IMR-90 (cell line): ENCODE measurements around the gene BMX. TPM values are rescaled to one million over a fixed set of nuclear protein-coding genes. Genes with fewer than 3 reads are reported as not detected.

Source experiments
- ATAC-seq: fragments of 200-7000 bp; cut with Tn5 transposase; 2 replicates; pipeline ENCODE4 v1.9.1; 2020; ENCODE audit warnings: low read depth, mild to moderate bottlenecking, moderate library complexity
- BruUV-seq: library from RNA; stranded (reverse); fragments of 400-500 nt; replicated peaks from 2 replicates; lab custom pipeline; 2021; lab: Mats Ljungman, UMichigan
- CTCF ChIA-PET: fragments of 300-600 bp; formaldehyde crosslinking; extraction: SDS; loops from one replicate; lab custom pipeline; 2021; ENCODE audit warnings: antibody characterized with exemption; lab: Yijun Ruan, JAX
- POLR2A ChIA-PET: fragments of 300-600 bp; sonication (Branson Sonifier 250); formaldehyde crosslinking; loops from one replicate; lab custom pipeline; 2022; ENCODE audit warnings: antibody characterized with exemption; ENCODE audit not compliant: unreplicated experiment; lab: Charles Lee
- DNase-seq: peaks from one replicate; pipeline ENCODE4 v3.0.0; 2013
- H2AFZ ChIP-seq: replicated peaks from 2 replicates; pipeline ENCODE3; 2013; ENCODE audit warnings: low read length, mild to moderate bottlenecking; ENCODE audit not compliant: poor library complexity
- H2AK5ac ChIP-seq: 2 replicates; pipeline ENCODE4 v1.6.1; 2013; ENCODE audit warnings: low read depth, low read length, inconsistent platforms
- H2AK9ac ChIP-seq: replicated peaks from 2 replicates; pipeline ENCODE3; 2013; ENCODE audit warnings: mild to moderate bottlenecking, low read depth, low read length, moderate library complexity; ENCODE audit not compliant: poor library complexity
- H2BK120ac ChIP-seq: 2 replicates; pipeline ENCODE4 v1.6.1; 2013; ENCODE audit warnings: low read depth, low read length, inconsistent platforms
- H2BK15ac ChIP-seq: 3 replicates; pipeline ENCODE4 v1.6.1; 2013; ENCODE audit warnings: low read depth, low read length, inconsistent platforms
- H2BK20ac ChIP-seq: 2 replicates; pipeline ENCODE4 v1.6.1; 2013; ENCODE audit warnings: low read depth, mild to moderate bottlenecking, inconsistent platforms, low read length, moderate library complexity
- H2BK5ac ChIP-seq: 2 replicates; pipeline ENCODE4 v1.6.1; 2013; ENCODE audit warnings: mild to moderate bottlenecking, low read depth, low read length, inconsistent platforms; ENCODE audit not compliant: poor library complexity, severe bottlenecking
- H3K14ac ChIP-seq: replicated peaks from 2 replicates; pipeline ENCODE4 v1.6.1; 2013; ENCODE audit warnings: low read depth, low read length, inconsistent platforms
- H3K18ac ChIP-seq: 2 replicates; pipeline ENCODE4 v1.6.1; 2013; ENCODE audit warnings: low read depth, low read length, control low read depth
- H3K23ac ChIP-seq: 2 replicates; pipeline ENCODE4 v1.6.1; 2013; ENCODE audit warnings: low read depth, low read length, inconsistent platforms
- H3K27ac ChIP-seq: 2 replicates; pipeline ENCODE4 v1.5.1; 2013; ENCODE audit warnings: mild to moderate bottlenecking, control low read depth, low read length; ENCODE audit not compliant: insufficient read depth
- H3K27me3 ChIP-seq: 2 replicates; pipeline ENCODE4 v1.6.1; 2013; ENCODE audit warnings: low read length; ENCODE audit not compliant: control insufficient read depth, insufficient read depth
- H3K36me3 ChIP-seq: 2 replicates; pipeline ENCODE4 v1.6.1; 2013; ENCODE audit warnings: low read length, mixed read lengths; ENCODE audit not compliant: control insufficient read depth, insufficient read depth
- H3K4ac ChIP-seq: 2 replicates; pipeline ENCODE4 v1.6.1; 2013; ENCODE audit warnings: low read depth, low read length, inconsistent platforms
- H3K4me1 ChIP-seq: 2 replicates; pipeline ENCODE4 v1.6.1; 2013; ENCODE audit warnings: low read length, mixed read lengths; ENCODE audit not compliant: control insufficient read depth, insufficient read depth
- H3K4me2 ChIP-seq: 2 replicates; pipeline ENCODE4 v1.6.1; 2013; ENCODE audit warnings: low read depth, mild to moderate bottlenecking, control low read depth, low read length, moderate library complexity
- H3K4me3 ChIP-seq: 2 replicates; pipeline ENCODE4 v1.5.1; 2013; ENCODE audit warnings: low read depth, mild to moderate bottlenecking, control low read depth, low read length, moderate library complexity; ENCODE audit not compliant: insufficient read depth
- H3K56ac ChIP-seq: 2 replicates; pipeline ENCODE4 v1.6.1; 2013; ENCODE audit warnings: low read length, inconsistent platforms; ENCODE audit not compliant: insufficient read depth; ENCODE audit errors: extremely low read depth
- H3K79me1 ChIP-seq, 2 experiments: 2 replicates each; pipeline ENCODE4 v1.6.1; 2013; ENCODE audit warnings: low read length in 2 of 2, inconsistent platforms in 1 of 2, low read depth in 1 of 2
- H3K9ac ChIP-seq: 2 replicates; pipeline ENCODE4 v1.6.1; 2013; ENCODE audit warnings: low read depth, low read length, control low read depth
- H3K9me1 ChIP-seq: 2 replicates; pipeline ENCODE4 v1.6.1; 2013; ENCODE audit warnings: low read length, inconsistent platforms; ENCODE audit not compliant: insufficient read depth
- H3K9me3 ChIP-seq: 2 replicates; pipeline ENCODE4 v1.6.1; 2013; ENCODE audit warnings: low read length; ENCODE audit not compliant: control insufficient read depth, insufficient read depth
- H4K20me1 ChIP-seq: 2 replicates; pipeline ENCODE4 v1.6.1; 2013; ENCODE audit warnings: low read length, inconsistent platforms; ENCODE audit not compliant: insufficient read depth
- H4K5ac ChIP-seq: 2 replicates; pipeline ENCODE4 v1.6.1; 2013; ENCODE audit warnings: mild to moderate bottlenecking, low read depth, low read length, control low read depth
- H4K8ac ChIP-seq, 2 experiments: 2 replicates each; pipeline ENCODE4 v1.6.1; 2013; ENCODE audit warnings: low read depth in 2 of 2, low read length in 2 of 2, control low read depth in 1 of 2, inconsistent platforms in 1 of 2
- H4K91ac ChIP-seq: 2 replicates; pipeline ENCODE4 v1.6.1; 2013; ENCODE audit warnings: low read depth, low read length, inconsistent platforms; ENCODE audit not compliant: insufficient read depth
- BHLHE40 ChIP-seq: fragments of 150-350 bp; IDR thresholded peaks from 2 replicates; pipeline ENCODE4 v1.6.1; 2016; ENCODE audit warnings: mild to moderate bottlenecking, low read depth, low read length
- CEBPB ChIP-seq: IDR thresholded peaks from 2 replicates; pipeline ENCODE4 v1.6.1; 2012; ENCODE audit warnings: low read depth, low read length, improper control_type of control experiment
- CHD1 ChIP-seq: IDR thresholded peaks from 2 replicates; pipeline ENCODE4 v1.6.1; 2012; ENCODE audit warnings: low read depth, low read length, improper control_type of control experiment
- FOS ChIP-seq: fragments of 150-350 bp; IDR thresholded peaks from 2 replicates; pipeline ENCODE4 v1.6.1; 2016; ENCODE audit warnings: low read depth, low read length
- MAFK ChIP-seq: IDR thresholded peaks from 2 replicates; pipeline ENCODE4 v1.6.1; 2012; ENCODE audit warnings: low read depth, low read length, improper control_type of control experiment
- MAZ ChIP-seq: IDR thresholded peaks from 2 replicates; pipeline ENCODE4 v1.6.1; 2012; ENCODE audit warnings: low read depth, mild to moderate bottlenecking, low read length, improper control_type of control experiment, moderate library complexity, borderline replicate concordance
- MXI1 ChIP-seq: IDR thresholded peaks from 2 replicates; pipeline ENCODE4 v1.6.1; 2012; ENCODE audit warnings: low read depth, mild to moderate bottlenecking, low read length, moderate library complexity, borderline replicate concordance
- NFE2L2 ChIP-seq: fragments of 150-350 bp; IDR thresholded peaks from 2 replicates; pipeline ENCODE4 v1.6.1; 2016; ENCODE audit warnings: low read depth, mild to moderate bottlenecking, low read length
- POLR2A ChIP-seq: IDR thresholded peaks from 2 replicates; pipeline ENCODE4 v1.6.1; 2012; ENCODE audit warnings: mild to moderate bottlenecking, low read depth, low read length
- RAD21 ChIP-seq: IDR thresholded peaks from 2 replicates; pipeline ENCODE4 v1.6.1; 2012; ENCODE audit warnings: low read length, improper control_type of control experiment
- RCOR1 ChIP-seq: IDR thresholded peaks from 2 replicates; pipeline ENCODE4 v1.6.1; 2012; ENCODE audit warnings: mild to moderate bottlenecking, low read length, improper control_type of control experiment; ENCODE audit not compliant: insufficient replicate concordance
- RFX5 ChIP-seq: IDR thresholded peaks from 2 replicates; pipeline ENCODE4 v1.8.0; 2012; ENCODE audit warnings: low read depth, mild to moderate bottlenecking, low read length, moderate library complexity
- SMC3 ChIP-seq: fragments of 150-350 bp; IDR thresholded peaks from 2 replicates; pipeline ENCODE4 v1.6.1; 2016; ENCODE audit warnings: low read depth, mild to moderate bottlenecking, antibody characterized with exemption, low read length, moderate library complexity
- WGBS, 2 experiments: methylation state at CpG; one replicate each; pipeline versions ENCODE4 v1.1.5 to v1.1.7; 2013; ENCODE audit warnings: missing lambda C conversion rate in 2 of 2; ENCODE audit not compliant: insufficient read length in 1 of 2; ENCODE audit errors: extremely low coverage in 2 of 2; 5-methylcytosine and 5-hydroxymethylcytosine counted together
- dilution Hi-C: fragments of 300-500 bp; cut with HindIII; formaldehyde crosslinking; loops from one replicate; pipeline ENCODE4 v1.14.3; 2018; ENCODE audit warnings: low sequenced_read_pairs; ENCODE audit not compliant: unreplicated experiment
- in situ Hi-C: fragments of 300-500 bp; cut with MboI; formaldehyde crosslinking; loops from 3 replicates; pipeline ENCODE4 v1.14.3; 2019; ENCODE audit warnings: low sequenced_read_pairs, inconsistent platforms, mixed read lengths
- intact Hi-C: fragments of 100-400 bp; cut with micrococcal nuclease; formaldehyde crosslinking; loops from 2 replicates; pipeline ENCODE4 v1.10.0; 2022
- polyA plus RNA-seq, 3 experiments: library from polyadenylated mRNA; depleted of rRNA; stranded (reverse); fragments of >200 nt; gene quantifications; 2 replicates each; pipeline ENCODE4 v1.2.3, GENCODE V29; 2012; ENCODE audit warnings: low replicate concordance in 1 of 3
- total RNA-seq: library from RNA; depleted of rRNA; stranded (reverse); fragments of >200 nt; gene quantifications from 2 replicates; pipeline ENCODE4 v1.2.3, GENCODE V29; 2012
- TF ChIP-seq, protein P1 (sequence below): fragments of 150-350 bp; IDR thresholded peaks from 2 replicates; pipeline ENCODE4 v1.6.1; 2017; ENCODE audit warnings: mild to moderate bottlenecking, antibody characterized with exemption, low read length, low read depth
- TF ChIP-seq, protein P2 (sequence below): conservative IDR thresholded peaks from 2 replicates; pipeline ENCODE4 v1.5.1; 2012; ENCODE audit warnings: mild to moderate bottlenecking, low read depth, low read length, improper control_type of control experiment
- TF ChIP-seq, protein P3 (sequence below): fragments of 150-350 bp; IDR thresholded peaks from 2 replicates; pipeline ENCODE4 v1.6.1; 2016; ENCODE audit warnings: low read depth, mild to moderate bottlenecking, low read length, moderate library complexity, borderline replicate concordance

BMX gene
- total and polyA plus RNA-seq, 2 of the 4 experiments (the other 2 are of a cell fraction): not detected

DNA sequence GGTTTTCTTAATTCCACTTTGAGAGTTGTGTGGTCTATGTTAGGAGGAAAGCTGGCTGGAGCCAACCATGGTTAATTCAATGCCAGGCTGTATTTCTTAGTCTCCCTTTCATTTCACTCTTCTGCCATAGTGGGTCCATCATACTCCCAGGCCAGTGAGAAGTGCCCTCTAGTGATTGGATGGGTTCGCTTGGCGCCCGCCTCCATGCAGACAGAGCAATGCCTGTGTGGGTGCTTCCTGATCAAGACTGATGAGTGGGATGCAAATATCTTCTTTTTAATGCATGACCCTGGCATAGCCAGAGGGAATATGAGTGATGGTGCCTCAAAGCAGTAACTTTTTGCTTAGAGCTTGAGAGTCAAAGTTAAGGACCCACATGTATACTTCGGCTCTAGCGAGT is 6.4 kb downstream of the BMX start:
- Histone ChIP-seq H3K79me1 (no peaks in the 10 kb centered on the region), H3K14ac (no peak overlapping the region), H3K4me3 (no peak overlapping the region), H4K91ac (no peak overlapping the region), H2AK5ac (no peak overlapping the region), H4K20me1 (no peaks in the 10 kb centered on the region), H4K8ac (no peak overlapping the region), H3K4me2 (no peak overlapping the region), H3K4me1 (no peaks in the 10 kb centered on the region), H2AFZ (no peak overlapping the region), H3K23ac (no peak overlapping the region), H2BK15ac (no peak overlapping the region), H3K27me3 (peaks cover 16% of the 10 kb centered on the region), H3K27ac (no peak overlapping the region), H3K4ac (no peak overlapping the region), H2BK5ac (no peak overlapping the region), H2BK20ac (no peak overlapping the region), H2AK9ac (no peak overlapping the region), H3K56ac (no peak overlapping the region), H3K9me3 (no peaks in the 10 kb centered on the region), H2BK120ac (no peak overlapping the region), H3K9me1 (no peaks in the 10 kb centered on the region), H4K5ac (no peak overlapping the region), H3K18ac (no peak overlapping the region), H3K36me3 (no peaks in the 10 kb centered on the region), H3K9ac (no peak overlapping the region)
- ATAC-seq (no peak), DNase-seq (no peak)
- no CpG with 5 or more reads among the region's 5 CpGs for WGBS, 2 experiments
- in situ Hi-C loops: no loop called here
- no peak for TF ChIP-seq POLR2A
- TF ChIP-seq CHD1: no peak
- no peak for TF ChIP-seq SMC3
- TF ChIP-seq RCOR1: no peak
- no peak for TF ChIP-seq RAD21
- no peak for TF ChIP-seq MAFK
- TF ChIP-seq CEBPB: no peak
- TF ChIP-seq, protein P1, sequence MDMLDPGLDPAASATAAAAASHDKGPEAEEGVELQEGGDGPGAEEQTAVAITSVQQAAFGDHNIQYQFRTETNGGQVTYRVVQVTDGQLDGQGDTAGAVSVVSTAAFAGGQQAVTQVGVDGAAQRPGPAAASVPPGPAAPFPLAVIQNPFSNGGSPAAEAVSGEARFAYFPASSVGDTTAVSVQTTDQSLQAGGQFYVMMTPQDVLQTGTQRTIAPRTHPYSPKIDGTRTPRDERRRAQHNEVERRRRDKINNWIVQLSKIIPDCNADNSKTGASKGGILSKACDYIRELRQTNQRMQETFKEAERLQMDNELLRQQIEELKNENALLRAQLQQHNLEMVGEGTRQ: no peak
- TF ChIP-seq NFE2L2: no peak
- TF ChIP-seq FOS: no peak
- no peak for TF ChIP-seq MXI1
- TF ChIP-seq, protein P2, sequence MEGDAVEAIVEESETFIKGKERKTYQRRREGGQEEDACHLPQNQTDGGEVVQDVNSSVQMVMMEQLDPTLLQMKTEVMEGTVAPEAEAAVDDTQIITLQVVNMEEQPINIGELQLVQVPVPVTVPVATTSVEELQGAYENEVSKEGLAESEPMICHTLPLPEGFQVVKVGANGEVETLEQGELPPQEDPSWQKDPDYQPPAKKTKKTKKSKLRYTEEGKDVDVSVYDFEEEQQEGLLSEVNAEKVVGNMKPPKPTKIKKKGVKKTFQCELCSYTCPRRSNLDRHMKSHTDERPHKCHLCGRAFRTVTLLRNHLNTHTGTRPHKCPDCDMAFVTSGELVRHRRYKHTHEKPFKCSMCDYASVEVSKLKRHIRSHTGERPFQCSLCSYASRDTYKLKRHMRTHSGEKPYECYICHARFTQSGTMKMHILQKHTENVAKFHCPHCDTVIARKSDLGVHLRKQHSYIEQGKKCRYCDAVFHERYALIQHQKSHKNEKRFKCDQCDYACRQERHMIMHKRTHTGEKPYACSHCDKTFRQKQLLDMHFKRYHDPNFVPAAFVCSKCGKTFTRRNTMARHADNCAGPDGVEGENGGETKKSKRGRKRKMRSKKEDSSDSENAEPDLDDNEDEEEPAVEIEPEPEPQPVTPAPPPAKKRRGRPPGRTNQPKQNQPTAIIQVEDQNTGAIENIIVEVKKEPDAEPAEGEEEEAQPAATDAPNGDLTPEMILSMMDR: no peak
- TF ChIP-seq, protein P3, sequence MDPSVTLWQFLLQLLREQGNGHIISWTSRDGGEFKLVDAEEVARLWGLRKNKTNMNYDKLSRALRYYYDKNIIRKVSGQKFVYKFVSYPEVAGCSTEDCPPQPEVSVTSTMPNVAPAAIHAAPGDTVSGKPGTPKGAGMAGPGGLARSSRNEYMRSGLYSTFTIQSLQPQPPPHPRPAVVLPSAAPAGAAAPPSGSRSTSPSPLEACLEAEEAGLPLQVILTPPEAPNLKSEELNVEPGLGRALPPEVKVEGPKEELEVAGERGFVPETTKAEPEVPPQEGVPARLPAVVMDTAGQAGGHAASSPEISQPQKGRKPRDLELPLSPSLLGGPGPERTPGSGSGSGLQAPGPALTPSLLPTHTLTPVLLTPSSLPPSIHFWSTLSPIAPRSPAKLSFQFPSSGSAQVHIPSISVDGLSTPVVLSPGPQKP: no peak
- no peak for TF ChIP-seq MAZ
- TF ChIP-seq BHLHE40: no peak
- no peak for TF ChIP-seq RFX5
- POLR2A ChIA-PET: no interaction called here
- BruUV-seq: no TSS peak
- dilution Hi-C loops: no loop called here
- intact Hi-C loops: no loop called here
- CTCF ChIA-PET: no interaction called here
